ENCODE measurements around the gene FBLN2.

FBLN2 gene

DNA sequence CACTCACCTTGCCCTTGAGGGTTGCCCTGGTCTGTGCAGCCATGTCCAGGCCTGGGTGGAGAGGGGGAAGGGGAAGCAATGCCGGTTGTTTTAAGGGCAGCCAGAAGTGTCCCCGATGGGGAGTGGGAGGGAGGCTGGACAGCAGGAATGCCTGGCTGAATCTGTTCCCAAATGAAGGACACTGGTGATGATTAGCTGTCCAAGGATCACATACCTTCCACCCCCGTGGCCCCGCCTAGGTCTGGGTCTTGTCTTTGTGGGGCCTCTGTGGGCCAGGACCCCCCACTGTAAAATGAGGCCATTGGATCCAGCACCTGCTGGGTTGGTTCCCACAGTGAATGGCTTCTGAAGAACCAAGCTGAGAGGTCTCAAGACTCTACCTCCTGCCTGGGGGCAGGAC lies 71.4 kb downstream of the FBLN2 start:
- DNase-seq = no peak

DNA sequence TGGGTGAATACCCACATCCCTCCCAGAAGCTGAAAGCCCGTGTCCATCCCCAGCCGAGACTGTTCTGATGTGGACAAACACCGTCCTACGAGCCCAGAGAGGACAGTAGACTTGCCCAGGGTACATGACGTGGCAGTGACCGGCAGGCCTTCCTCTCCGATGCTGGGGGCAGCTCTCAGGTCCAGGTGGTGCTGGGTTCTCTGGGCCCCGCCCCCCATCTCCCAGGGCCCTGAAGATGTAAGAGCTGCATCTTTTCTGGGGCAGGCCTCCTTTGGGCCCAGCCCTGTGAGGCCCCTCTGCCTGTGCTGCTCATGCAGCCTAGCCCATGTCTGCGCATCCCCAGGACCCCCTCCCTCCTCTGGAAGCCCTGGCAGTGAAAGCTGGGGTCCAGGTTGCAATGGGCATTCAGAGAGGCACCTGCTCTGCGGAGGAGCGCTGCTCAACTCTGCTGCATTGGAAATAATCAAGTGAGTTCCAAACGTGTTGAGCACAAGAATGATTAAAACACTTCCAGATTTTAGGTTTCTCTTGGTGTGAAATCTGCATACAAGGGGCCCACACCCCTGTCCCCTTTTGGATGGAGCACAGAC lies 71.9 kb downstream of the FBLN2 start:
- no peak for DNase-seq

DNA sequence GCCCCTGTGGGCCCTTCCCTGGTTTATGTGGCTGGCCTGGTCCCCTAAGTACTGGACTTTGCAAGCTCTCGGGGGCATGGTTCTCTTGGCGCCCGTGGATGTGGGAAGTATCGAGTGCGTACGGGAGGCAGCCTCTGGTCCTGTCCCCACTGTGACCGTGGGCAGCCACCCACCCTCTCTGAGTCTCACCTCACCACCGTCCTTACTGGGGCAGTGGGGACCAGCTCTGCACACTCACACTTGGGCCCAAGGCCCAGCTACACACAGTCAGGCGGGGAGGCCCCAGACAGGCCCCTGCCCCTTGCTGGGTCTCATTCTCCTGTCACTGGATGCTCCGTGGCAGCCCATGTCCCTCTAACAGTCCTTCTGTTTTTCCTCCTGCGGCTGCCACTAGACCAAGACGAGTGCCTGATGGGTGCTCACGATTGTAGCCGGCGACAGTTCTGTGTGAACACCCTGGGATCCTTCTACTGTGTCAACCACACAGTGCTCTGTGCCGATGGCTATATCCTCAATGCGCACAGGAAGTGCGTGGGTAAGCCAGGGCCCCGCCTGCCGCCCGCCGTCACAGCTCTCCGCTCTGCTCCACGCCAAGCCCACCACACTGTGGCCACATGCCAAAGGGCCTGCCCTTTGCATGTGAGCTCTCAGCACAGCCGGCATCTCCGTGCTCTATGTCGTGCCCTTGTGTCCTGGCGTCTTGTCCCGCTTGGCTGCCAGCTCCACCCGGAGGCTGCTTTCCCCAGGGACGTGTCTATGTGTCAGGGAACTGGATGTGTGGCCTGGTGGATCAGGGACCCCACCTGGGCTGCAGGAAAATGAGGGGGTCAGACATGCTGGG lies 72.7 kb downstream of the FBLN2 start:
- DNase-seq = no peak

DNA sequence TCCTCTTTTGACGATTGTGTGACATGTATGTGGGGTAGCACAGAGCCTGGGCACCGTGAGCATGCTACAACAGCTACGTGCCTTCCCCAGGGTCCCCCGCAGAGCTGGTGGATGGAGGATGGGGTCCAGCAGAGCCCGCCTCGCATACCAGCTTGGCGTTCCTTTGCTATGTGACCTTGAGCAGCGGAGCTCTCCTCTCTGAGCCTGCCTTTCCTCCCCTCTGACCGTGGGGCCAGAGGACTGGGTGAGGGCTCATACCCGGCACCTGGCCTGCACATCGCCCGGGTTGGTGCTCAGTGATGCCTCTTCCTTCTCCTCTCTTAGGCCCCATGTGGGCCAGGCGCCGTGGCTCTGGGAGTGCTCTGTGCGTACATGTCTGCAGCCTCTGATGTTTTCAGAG lies 73.4 kb downstream of the FBLN2 start:
- DNase-seq = no peak

DNA sequence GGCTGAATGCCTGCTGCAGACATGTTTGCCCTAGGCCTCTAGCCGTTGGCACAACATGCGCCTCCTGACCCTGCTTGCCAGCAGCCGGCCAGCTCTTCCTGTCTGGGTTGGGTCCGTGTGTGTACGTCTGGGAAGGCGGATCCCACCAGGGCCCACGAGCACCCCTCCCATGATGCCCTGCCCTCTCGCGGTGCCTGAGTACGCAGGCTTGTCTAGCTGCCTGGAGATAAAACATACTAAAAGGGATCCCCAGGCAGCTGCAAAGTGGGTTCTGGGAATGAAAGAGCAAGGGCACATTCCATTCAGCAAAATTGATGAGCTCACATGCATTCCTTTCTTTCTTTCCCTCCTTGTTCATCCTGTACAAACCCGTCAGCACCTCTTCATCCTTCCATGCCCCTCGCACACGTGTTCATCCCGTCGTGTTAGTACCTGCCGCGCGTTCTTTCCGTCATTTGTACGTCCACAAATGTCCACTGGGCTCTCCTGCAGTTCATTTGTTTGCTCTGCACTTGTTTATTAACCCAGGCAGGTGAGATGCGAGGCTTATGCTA lies 74.3 kb downstream of the FBLN2 start:
- no peak for DNase-seq

DNA sequence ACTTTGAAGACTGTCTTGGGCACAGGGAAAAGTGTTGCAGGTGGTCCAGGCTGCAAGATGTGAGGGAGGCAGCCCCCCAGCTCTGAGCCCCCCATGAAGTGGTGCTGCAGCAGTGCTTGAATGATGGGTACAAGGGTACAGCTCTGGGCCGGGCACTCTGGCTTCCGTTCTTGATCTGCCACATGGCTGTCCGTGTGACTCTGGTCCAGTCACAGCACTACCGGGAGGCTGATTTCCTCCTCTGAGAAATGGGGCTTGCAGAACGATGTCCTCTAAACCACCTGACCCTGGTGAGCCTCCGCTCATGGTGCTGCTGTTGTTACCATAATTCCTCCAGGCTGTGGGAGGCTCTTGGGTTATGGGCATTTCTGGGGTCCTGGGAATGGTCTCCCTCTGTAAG lies 75.1 kb downstream of the FBLN2 start:
- DNase-seq = no peak

DNA sequence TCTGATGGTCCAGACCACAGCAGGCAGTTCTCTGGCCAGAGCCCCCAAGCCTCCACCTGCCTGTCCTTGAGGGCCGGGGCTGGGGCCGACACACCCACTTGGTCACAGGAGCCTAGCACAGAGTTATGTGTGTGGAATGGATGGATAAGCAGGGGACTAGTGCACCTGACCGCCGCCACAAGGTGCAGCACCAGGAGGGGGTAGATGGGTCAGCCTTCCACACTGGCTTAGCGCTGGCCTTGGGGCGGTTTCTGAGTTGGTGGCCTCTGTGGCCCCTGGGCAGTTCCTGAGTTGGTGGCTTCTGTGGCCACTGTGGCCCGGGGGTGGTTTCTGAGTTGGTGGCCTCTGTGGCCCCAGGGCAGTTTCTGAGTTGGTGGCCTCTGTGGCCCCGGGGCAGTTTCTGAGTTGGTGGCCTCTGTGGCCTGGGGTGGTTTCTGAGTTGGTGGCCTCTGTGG lies 75.8 kb downstream of the FBLN2 start:
- no peak for DNase-seq

DNA sequence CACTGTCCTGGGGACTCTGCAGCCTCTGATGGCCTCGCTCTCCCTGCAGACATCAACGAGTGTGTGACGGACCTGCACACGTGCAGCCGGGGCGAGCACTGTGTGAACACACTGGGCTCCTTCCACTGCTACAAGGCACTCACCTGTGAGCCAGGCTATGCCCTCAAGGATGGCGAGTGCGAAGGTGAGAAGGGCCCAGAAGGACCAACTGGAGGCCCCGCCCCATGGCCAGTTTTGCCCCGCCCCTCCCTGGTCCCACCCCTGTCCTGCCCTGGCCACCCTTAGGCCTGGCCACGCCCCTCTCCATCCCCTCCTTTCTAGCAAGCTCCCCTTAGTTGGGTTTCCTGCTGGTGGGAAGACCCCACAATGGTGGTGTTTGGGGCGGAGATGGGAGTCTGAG lies 77.5 kb downstream of the FBLN2 start:
- no peak for DNase-seq

DNA sequence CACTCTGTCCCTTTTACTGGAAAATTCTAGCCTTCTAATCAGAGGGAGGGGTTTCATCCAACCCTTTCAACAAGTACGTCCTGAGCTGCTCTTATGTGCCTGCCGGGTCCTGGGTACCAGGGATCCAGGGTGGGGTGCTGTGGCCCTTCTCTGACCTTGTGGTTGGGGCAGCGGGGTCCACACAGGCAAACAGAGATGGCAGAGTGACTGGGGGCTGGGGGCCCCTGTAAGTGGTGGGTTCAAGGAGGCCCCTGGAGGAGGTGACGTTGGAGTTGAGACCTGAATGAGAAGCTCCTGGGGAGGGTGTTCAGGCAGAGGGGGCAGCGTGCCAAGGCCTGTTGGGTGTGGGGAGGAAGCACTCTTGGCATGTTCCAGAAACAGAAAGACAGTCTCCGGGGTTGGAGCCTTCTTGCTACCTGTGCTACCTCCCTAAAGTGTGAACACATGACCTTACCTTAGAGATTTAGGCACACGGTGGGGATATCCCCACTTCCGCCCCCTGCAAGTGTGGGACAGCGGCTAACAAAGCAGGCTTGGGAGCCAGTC lies 78.1 kb downstream of the FBLN2 start:
- DNase-seq = no peak

DNA sequence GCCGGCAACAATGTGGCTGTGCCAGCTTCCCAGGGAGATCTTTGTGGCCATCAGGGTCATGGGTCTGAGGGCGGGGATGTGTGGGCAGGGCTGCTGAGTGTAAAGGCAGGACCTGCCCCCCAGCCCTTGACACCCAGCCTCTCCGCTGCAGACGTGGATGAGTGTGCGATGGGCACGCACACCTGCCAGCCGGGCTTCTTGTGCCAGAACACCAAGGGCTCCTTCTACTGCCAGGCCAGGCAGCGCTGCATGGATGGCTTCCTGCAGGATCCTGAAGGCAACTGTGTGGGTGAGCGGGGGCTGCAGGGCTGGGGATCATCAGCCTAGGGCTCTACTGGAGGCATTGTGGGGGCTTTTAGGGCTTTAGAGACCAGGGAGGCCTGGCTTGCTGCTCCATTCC lies 78.8 kb downstream of the FBLN2 start:
- DNase-seq = no peak

DNA sequence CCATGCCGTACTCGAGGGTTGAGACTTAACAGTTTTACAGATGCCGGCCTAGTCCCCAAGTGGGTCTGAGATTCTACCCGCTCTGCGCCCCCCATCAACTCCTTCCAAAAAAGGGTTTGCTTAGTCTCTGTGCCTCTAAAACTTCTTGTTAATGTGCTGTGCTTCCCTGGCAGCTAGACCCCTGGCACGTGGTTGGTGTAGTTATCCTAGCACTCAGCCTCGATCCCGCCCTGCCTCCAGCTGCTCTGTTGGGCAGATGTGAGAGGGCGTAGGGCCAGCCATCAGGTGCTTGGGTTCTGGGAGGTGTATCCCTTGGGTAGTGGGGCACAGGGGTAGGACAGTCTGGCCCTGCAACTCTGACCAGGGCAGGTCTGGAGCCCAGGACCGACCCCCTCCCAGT lies 79.5 kb downstream of the FBLN2 start:
- DNase-seq = no peak

DNA sequence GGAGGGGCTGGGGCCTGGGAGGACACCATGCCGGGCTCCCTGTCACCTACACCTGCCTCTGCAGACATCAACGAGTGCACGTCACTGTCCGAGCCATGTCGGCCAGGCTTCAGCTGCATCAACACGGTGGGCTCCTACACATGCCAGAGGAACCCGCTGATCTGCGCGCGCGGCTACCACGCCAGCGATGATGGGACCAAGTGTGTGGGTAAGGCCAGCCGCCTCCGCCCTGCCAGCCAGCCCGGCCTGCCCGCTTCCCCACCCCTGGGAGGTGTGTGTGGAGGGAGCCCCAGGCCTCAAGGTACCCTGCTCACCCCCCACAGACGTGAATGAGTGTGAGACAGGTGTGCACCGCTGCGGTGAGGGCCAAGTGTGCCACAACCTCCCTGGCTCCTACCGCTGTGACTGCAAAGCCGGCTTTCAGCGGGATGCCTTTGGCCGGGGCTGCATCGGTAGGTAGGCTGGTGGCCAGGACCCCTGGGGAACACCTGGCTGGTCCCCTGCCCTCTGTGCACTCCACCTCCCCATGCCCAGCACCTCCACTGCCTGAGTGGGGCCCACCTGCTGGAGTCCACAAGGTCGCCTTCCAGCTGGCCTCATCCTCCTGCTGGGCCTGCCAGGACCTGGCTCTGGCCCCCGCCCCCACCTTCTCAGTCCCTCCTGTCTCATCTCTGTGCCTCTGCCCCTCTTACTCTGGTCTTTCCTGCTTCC lies 80.1 kb downstream of the FBLN2 start:
- no peak for DNase-seq

DNA sequence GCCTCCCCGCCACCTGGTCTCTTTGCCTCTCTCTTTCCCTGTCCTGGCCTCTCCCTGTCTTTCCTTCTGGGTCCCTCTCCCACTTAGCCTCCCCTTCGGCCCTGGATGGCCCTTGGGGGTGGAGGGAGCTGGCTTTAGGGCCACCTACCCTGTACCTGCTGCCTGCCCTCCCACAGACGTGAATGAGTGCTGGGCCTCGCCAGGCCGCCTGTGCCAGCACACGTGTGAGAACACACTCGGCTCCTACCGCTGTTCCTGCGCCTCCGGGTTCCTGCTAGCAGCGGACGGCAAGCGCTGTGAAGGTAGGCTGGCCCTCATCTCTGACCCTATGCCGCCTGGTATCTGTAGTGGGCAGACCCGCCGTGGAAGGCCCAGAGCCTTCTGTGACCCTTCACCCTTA lies 80.7 kb downstream of the FBLN2 start:
- DNase-seq = no peak

DNA sequence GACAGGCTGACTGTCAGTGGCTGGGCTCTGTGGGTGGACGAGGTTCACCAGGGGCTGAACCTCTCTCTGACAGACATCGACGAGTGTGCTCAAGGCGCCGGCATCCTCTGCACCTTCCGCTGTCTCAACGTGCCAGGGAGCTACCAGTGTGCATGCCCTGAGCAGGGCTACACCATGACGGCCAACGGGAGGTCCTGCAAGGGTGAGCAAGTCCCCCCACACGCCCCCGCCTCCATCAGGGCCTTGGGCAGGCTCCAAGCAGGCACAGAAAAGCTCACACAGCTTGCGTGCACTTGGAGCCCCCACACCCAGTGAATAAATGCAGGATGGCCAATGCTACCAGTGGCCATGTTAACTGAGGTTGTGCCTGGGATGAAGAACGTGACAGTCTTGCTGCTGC lies 82.3 kb downstream of the FBLN2 start:
- DNase-seq = no peak

DNA sequence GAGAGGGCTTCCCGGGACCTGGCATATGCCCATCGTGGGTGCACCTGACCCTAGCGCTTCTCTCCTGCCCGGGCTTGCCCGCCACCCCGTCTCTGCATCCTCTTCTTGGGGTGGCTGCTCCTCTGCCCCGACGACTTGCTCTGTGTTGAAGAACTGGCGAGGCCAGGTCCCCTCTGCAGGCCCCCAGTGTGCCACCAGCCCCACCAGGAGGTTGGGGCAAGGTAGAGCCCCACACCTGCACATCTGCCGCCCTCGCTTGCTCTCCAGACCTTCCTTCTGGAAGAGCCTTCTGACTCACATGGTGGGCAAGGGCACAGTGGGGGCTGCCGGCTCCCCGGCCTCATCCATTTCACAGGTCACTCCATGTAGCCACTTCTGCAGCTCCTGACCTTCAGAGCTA lies 84.3 kb downstream of the FBLN2 start:
- DNase-seq = no peak

DNA sequence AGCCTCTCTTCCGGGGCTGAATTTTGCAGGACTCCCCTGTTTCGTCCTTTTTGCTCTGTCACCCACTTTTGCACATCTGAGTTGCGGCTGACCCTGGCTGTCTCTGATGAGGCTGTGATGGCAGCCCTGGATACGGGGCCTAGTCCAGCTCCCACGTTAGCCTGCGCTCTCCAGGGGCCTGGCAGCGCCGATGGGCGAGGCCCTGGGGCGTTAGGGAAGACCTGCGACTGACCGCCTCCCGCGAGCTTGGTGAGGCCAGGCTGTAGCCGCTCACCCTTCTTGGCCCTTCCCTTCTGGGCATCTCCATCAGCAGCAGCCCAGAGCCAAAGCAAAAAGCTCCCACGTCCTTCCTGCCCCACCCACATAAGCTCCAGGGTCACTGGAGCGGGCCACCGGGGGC lies 85.2 kb downstream of the FBLN2 start:
- no peak for DNase-seq

DNA sequence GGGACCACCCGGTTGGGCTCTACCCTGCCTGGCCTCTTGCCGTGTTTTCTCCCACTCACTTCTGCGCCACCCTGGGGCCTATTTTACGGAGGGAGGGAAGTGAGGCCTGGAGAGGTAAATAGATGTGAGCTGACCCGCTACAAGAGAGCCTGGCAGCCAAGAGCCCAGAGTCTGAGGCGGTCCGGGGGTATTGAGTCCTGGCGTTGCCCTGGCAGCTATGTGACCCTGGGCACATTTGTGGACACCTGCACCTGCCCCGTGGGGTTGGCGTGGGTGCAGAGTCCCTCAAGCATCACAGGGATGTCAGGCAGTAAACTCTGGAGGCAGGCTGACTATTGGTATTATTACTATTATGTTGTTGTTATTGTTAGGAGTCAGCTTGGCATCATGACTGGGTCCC lies 85.7 kb downstream of the FBLN2 start:
- DNase-seq = no peak

DNA sequence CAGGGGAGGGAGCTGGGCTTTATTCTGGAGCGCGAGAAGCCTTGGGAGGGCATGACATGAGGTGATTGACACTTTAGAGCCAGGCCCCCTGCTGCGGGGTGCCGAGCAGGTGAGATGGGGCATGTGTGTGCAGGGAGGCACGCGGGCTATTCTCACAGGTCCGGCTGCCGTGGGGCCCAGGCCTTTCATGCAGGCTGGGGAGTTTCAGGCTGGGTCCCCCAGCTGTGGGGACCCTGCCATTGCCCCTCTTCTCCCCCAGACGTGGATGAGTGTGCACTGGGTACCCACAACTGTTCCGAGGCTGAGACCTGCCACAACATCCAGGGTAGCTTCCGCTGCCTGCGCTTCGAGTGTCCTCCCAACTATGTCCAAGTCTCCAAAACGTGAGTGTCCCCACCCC lies 87.3 kb downstream of the FBLN2 start:
- no peak for DNase-seq

DNA sequence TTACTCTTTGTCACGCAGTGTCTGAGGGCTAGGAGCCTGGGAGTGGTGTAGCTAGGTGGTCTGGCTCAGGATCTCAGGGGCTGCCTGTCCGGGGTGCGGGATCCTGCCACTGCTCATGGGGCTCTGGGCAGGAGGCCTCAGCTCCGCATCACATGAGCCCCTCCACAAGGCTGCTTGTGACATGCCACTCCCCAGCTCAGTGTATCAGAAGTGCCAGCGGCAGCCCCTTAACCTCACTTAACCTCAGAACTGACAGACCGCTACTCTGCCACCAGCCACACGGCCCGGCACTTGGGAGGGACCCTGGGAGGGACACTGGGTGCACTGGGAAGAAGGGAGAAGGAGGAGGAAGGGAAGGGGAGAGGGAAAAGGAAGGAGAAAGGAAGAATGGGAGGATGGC lies 87.9 kb downstream of the FBLN2 start:
- DNase-seq = no peak

DNA sequence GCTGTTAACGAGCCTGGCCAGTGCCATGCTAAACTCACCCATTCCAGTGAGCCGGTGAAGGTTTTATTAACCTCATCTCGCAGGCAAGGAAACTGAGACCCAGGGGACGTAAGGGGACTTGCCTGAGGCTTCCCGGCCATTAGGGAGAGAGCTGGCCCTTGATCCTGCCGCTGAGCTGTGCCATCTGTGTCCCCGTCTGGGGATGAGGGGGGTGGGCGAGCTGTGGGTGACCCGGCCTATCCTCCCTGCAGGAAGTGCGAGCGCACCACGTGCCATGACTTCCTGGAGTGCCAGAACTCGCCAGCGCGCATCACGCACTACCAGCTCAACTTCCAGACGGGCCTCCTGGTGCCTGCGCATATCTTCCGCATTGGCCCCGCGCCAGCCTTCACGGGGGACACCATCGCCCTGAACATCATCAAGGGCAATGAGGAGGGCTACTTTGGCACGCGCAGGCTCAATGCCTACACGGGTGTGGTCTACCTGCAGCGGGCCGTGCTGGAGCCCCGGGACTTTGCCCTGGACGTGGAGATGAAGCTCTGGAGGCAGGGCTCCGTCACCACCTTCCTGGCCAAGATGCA lies 88.5 kb downstream of the FBLN2 start:
- no peak for DNase-seq

DNA sequence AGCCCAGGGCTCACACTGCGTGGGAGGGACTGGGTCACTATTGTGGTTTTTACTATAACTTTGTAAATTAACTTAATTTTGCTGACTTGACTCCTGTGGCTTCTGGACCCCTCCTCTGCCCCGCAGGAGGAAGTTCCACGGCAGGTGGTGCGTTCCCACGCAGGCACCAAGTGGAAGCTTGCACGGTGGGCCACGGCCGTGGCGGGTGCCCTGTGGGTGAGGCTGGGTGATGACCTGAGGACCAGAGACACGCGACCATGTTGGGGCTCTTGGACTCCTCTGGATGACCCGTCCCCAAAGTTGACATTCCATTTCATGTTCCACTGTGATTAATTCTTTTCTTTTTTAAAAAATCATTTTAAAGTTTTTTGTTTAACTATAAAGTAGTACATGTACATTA lies 89.0 kb downstream of the FBLN2 start:
- DNase-seq = no peak

DNA sequence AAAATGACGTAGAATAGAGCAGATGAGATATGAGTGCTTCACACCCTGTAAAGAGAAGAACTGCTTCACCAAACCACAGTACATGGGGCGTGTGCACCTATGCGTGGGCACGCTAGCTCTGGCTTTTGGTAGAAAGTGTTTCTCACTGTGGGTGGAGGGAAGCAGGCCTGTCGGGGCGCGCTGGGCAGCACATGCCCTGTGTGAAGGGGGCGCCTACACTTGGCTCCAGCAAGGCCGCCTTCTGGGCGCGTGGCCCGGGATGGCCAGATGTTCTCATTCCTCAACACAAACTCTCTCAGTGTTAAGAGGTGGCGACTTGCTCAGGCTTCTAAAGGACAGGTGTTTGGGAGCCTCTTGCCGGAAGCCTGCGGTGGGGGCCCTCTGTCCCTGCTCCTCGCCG lies 90.0 kb downstream of the FBLN2 start:
- DNase-seq = peak in 7 of 51 donors; percentile 5 to 25 (median 17)
